Uterus (tissue), 4 donors: ENCODE data around the gene UMODL1. TPM values are rescaled to one million over a fixed set of nuclear protein-coding genes. Genes with fewer than 3 reads are reported as not detected.
A peak's percentile ranks its signal among the peaks of the same experiment; 100 is the strongest.

Source experiments
- DNase-seq, 2 donors: peaks; one replicate each; pipeline ENCODE4 v3.0.0-alpha.2; 2019 to 2020
- H3K27ac ChIP-seq, 2 donors: fragments of 200-600 bp; sonication (generic); 1 replicate in 1 of 2; 2 replicates in 1 of 2; pipeline ENCODE4 v1.5.1; 2016 to 2018
- H3K27me3 ChIP-seq, 2 donors: fragments of 200-600 bp; sonication (generic); one replicate each; pipeline ENCODE4 v1.5.1; 2018 to 2019; ENCODE audit warnings: control low read depth in 1 of 2
- H3K36me3 ChIP-seq, 2 donors: fragments of 200-600 bp; sonication (generic); one replicate each; pipeline ENCODE4 v1.5.1; 2019; ENCODE audit warnings: control low read depth in 1 of 2
- H3K4me1 ChIP-seq, 2 donors: fragments of 200-600 bp; sonication (generic); one replicate each; pipeline ENCODE4 v1.5.1; 2018 to 2019; ENCODE audit warnings: control low read depth in 1 of 2
- H3K4me3 ChIP-seq, 2 donors: fragments of 200-600 bp; sonication (generic); 1 replicate in 1 of 2; 2 replicates in 1 of 2; pipeline ENCODE4 v1.5.1; 2018 to 2019; ENCODE audit warnings: mild to moderate bottlenecking in 1 of 2
- H3K9me3 ChIP-seq, 2 donors: fragments of 200-600 bp; sonication (generic); one replicate each; pipeline ENCODE4 v1.5.1; 2019; ENCODE audit warnings: control low read depth in 1 of 2
- CTCF ChIP-seq, 4 experiments: fragments of 200-600 bp in 2 of 4; fragments of 450-650 bp in 2 of 4; sonication (generic) in 2 of 4; IDR thresholded peaks; one replicate each; pipeline ENCODE4 v1.5.1; 2016 to 2019; ENCODE audit warnings: antibody characterized with exemption in 4 of 4, mild to moderate bottlenecking in 2 of 4, moderate library complexity in 1 of 4
- POLR2A ChIP-seq, 2 donors: fragments of 450-650 bp; IDR thresholded peaks; one replicate each; pipeline ENCODE4 v1.6.1; 2016; ENCODE audit warnings: antibody characterized with exemption in 2 of 2, mild to moderate bottlenecking in 1 of 2, moderate library complexity in 1 of 2
- intact Hi-C: fragments of 100-400 bp; cut with DNase I; formaldehyde crosslinking; loops from one replicate; pipeline ENCODE4 v1.15.1; 2023; ENCODE audit warnings: low total_unique reads
- total RNA-seq, 4 donors: library from RNA; depleted of rRNA in 3 of 4; stranded (reverse); fragments of >200 nt in 3 of 4; gene quantifications; one replicate each; pipeline versions ENCODE4 v1.1.0 to v1.2.4, GENCODE V29; 2014 to 2023
- donor health status: DM: yes; HTN: yes; CAD: no.

The UMODL1 gene
- total RNA-seq, 4 donors from 2014 or later = not detected

GRCh38 chr21:42183374-42184266 is 112.5 kb downstream of the UMODL1 start:
- Histone ChIP-seq H3K9me3 (no peaks in the 10 kb centered on the region), H3K4me1 (no peaks in the 10 kb centered on the region), H3K4me3 (no peak overlapping the region), H3K27me3 (no peaks in the 10 kb centered on the region), H3K27ac (no peak overlapping the region), H3K36me3 (no peaks in the 10 kb centered on the region)
- intact Hi-C loops = no loop called here
- no peak for TF ChIP-seq POLR2A (IDR thresholded peaks at IDR 0.05)
- TF ChIP-seq CTCF (IDR thresholded peaks at IDR 0.05) = no peak
- no peak for DNase-seq

GRCh38 chr21:42186591-42186990 is 115.5 kb downstream of the UMODL1 start:
- intact Hi-C loops = no loop called here
- H3K36me3 ChIP-seq = no peaks in the 10 kb centered on the region
- no peak overlapping the region for H3K4me3 ChIP-seq
- H3K27me3 ChIP-seq = no peaks in the 10 kb centered on the region
- H3K4me1 ChIP-seq = no peaks in the 10 kb centered on the region
- no peak overlapping the region for H3K27ac ChIP-seq
- no peaks in the 10 kb centered on the region for H3K9me3 ChIP-seq
- no peak for DNase-seq
- TF ChIP-seq CTCF (IDR thresholded peaks at IDR 0.05) (no peak), POLR2A (IDR thresholded peaks at IDR 0.05) (no peak)

- no peak for DNase-seq
- intact Hi-C loops = no loop called here
- Histone ChIP-seq H3K27ac (peak overlapping the region; percentile 11 to 37), H3K36me3 (no peaks in the 10 kb centered on the region), H3K4me3 (no peak overlapping the region), H3K4me1 (no peaks in the 10 kb centered on the region), H3K9me3 (no peaks in the 10 kb centered on the region), H3K27me3 (no peaks in the 10 kb centered on the region)
- TF ChIP-seq CTCF (IDR thresholded peaks at IDR 0.05) = no peak
- no peak for TF ChIP-seq POLR2A (IDR thresholded peaks at IDR 0.05)
Observed at GRCh38 chr21:42187976-42188653, 117.0 kb downstream of the UMODL1 start.

- no peaks in the 10 kb centered on the region for H3K27me3 ChIP-seq
- no peak overlapping the region for H3K4me3 ChIP-seq
- H3K4me1 ChIP-seq = no peaks in the 10 kb centered on the region
- no peak overlapping the region for H3K27ac ChIP-seq
- intact Hi-C loops = no loop called here
- no peak for DNase-seq
- H3K9me3 ChIP-seq = no peaks in the 10 kb centered on the region
- TF ChIP-seq CTCF (IDR thresholded peaks at IDR 0.05) (no peak), POLR2A (IDR thresholded peaks at IDR 0.05) (no peak)
- H3K36me3 ChIP-seq = no peaks in the 10 kb centered on the region
Observed at GRCh38 chr21:42188663-42189062, 117.5 kb downstream of the UMODL1 start.

- no peak for DNase-seq
- Histone ChIP-seq H3K36me3 (no peaks in the 10 kb centered on the region), H3K27me3 (no peaks in the 10 kb centered on the region), H3K4me1 (no peaks in the 10 kb centered on the region), H3K9me3 (no peaks in the 10 kb centered on the region), H3K4me3 (no peak overlapping the region), H3K27ac (no peak overlapping the region)
- intact Hi-C loops = no loop called here
- TF ChIP-seq POLR2A (IDR thresholded peaks at IDR 0.05) (no peak), CTCF (IDR thresholded peaks at IDR 0.05) (no peak)
Observed at GRCh38 chr21:42189431-42189830, 118.3 kb downstream of the UMODL1 start.
